H9 (cell line): ENCODE measurements around the gene BEX4. TPM values are rescaled to one million over a fixed set of nuclear protein-coding genes. Genes with fewer than 3 reads are reported as not detected.

Experiments
- DNase-seq: peaks from one replicate; pipeline ENCODE4 v3.0.0-alpha.2; 2017
- H2AFZ ChIP-seq: one replicate; pipeline ENCODE4 v1.6.1; 2013; ENCODE audit warnings: mild to moderate bottlenecking, low read length, control low read depth, moderate library complexity
- H2AK5ac ChIP-seq: 2 replicates; pipeline ENCODE4 v1.6.1; 2013; ENCODE audit warnings: low read length, control low read depth, mixed read lengths; ENCODE audit not compliant: insufficient read length
- H2BK120ac ChIP-seq: one replicate; pipeline ENCODE4 v1.6.1; 2013; ENCODE audit warnings: low read depth, mild to moderate bottlenecking, low read length, control low read depth, inconsistent platforms; ENCODE audit not compliant: poor library complexity, severe bottlenecking
- H2BK12ac ChIP-seq: 2 replicates; pipeline ENCODE4 v1.6.1; 2013; ENCODE audit warnings: low read length, control low read depth, mixed read lengths, low read depth; ENCODE audit not compliant: insufficient read length
- H2BK15ac ChIP-seq: 2 replicates; pipeline ENCODE4 v1.6.1; 2013; ENCODE audit warnings: low read depth, low read length, control low read depth
- H2BK20ac ChIP-seq: one replicate; pipeline ENCODE4 v1.6.1; 2013; ENCODE audit warnings: low read depth, mild to moderate bottlenecking, low read length, control low read depth, inconsistent platforms; ENCODE audit not compliant: poor library complexity, severe bottlenecking
- H2BK5ac ChIP-seq: 2 replicates; pipeline ENCODE4 v1.6.1; 2013; ENCODE audit warnings: low read length, control low read depth, mixed read lengths; ENCODE audit not compliant: insufficient read length
- H3K14ac ChIP-seq: 2 replicates; pipeline ENCODE4 v1.6.1; 2013; ENCODE audit warnings: low read length, control low read depth; ENCODE audit not compliant: insufficient read depth
- H3K18ac ChIP-seq: 2 replicates; pipeline ENCODE4 v1.6.1; 2013; ENCODE audit warnings: low read depth, mild to moderate bottlenecking, mixed read lengths, low read length, control low read depth; ENCODE audit not compliant: insufficient read length
- H3K23ac ChIP-seq: 2 replicates; pipeline ENCODE4 v1.6.1; 2013; ENCODE audit warnings: low read length, control low read depth, mixed read lengths, low read depth; ENCODE audit not compliant: insufficient read length
- H3K23me2 ChIP-seq: 2 replicates; pipeline ENCODE4 v1.6.1; 2013; ENCODE audit warnings: low read depth, mild to moderate bottlenecking, mixed read lengths, low read length, control low read depth; ENCODE audit not compliant: insufficient read length, poor library complexity, severe bottlenecking
- H3K27ac ChIP-seq: 2 replicates; pipeline ENCODE4 v1.5.1; 2013; ENCODE audit warnings: low read length, control low read depth, mixed read lengths, low read depth; ENCODE audit not compliant: insufficient read length
- H3K27me3 ChIP-seq: 2 replicates; pipeline ENCODE4 v1.6.1; 2013; ENCODE audit warnings: low read length, control low read depth, inconsistent platforms; ENCODE audit not compliant: insufficient read depth
- H3K4ac ChIP-seq: 2 replicates; pipeline ENCODE4 v1.6.1; 2013; ENCODE audit warnings: low read depth, mild to moderate bottlenecking, control low read depth, inconsistent platforms, low read length, moderate library complexity
- H3K4me1 ChIP-seq: 2 replicates; pipeline ENCODE4 v1.6.1; 2013; ENCODE audit warnings: low read length, control low read depth, inconsistent platforms; ENCODE audit not compliant: insufficient read depth
- H3K4me2 ChIP-seq: 2 replicates; pipeline ENCODE4 v1.6.1; 2013; ENCODE audit warnings: low read length, control low read depth, mixed read lengths; ENCODE audit not compliant: insufficient read length, insufficient read depth
- H3K56ac ChIP-seq: 2 replicates; pipeline ENCODE4 v1.6.1; 2013; ENCODE audit warnings: low read depth, mild to moderate bottlenecking, mixed read lengths, low read length, control low read depth; ENCODE audit not compliant: insufficient read length
- H3K79me1 ChIP-seq: 2 replicates; pipeline ENCODE4 v1.6.1; 2013; ENCODE audit warnings: low read depth, mild to moderate bottlenecking, moderate library complexity, low read length, control low read depth, inconsistent platforms; ENCODE audit not compliant: insufficient read depth, poor library complexity, severe bottlenecking
- H3K79me2 ChIP-seq: 2 replicates; pipeline ENCODE4 v1.6.1; 2013; ENCODE audit warnings: low read length, control low read depth, inconsistent platforms; ENCODE audit not compliant: insufficient read depth
- H3K9ac ChIP-seq: 2 replicates; pipeline ENCODE4 v1.6.1; 2013; ENCODE audit warnings: low read length, control low read depth, mixed read lengths; ENCODE audit not compliant: insufficient read length; ENCODE audit errors: extremely low read depth
- H3K9me3 ChIP-seq: one replicate; pipeline ENCODE4 v1.6.1; 2013; ENCODE audit warnings: low read depth, low read length, inconsistent platforms; ENCODE audit not compliant: control insufficient read depth
- H3T11ph ChIP-seq: one replicate; pipeline ENCODE4 v1.6.1; 2013; ENCODE audit warnings: mild to moderate bottlenecking, low read length, control low read depth, inconsistent platforms
- H4K20me1 ChIP-seq: one replicate; pipeline ENCODE4 v1.6.1; 2013; ENCODE audit not compliant: control insufficient read depth, insufficient read length, insufficient read depth
- H4K5ac ChIP-seq: 2 replicates; pipeline ENCODE4 v1.6.1; 2013; ENCODE audit warnings: low read depth, mild to moderate bottlenecking, mixed read lengths, low read length, control low read depth; ENCODE audit not compliant: insufficient read length
- H4K8ac ChIP-seq: replicated peaks from 2 replicates; pipeline ENCODE4 v1.6.1; 2013; ENCODE audit warnings: low read length, control low read depth, mixed read lengths, low read depth; ENCODE audit not compliant: insufficient read length
- H4K91ac ChIP-seq: 2 replicates; pipeline ENCODE4 v1.6.1; 2013; ENCODE audit warnings: low read depth, mild to moderate bottlenecking, moderate library complexity, mixed read lengths, low read length, control low read depth; ENCODE audit not compliant: insufficient read length
- H3K27ac Mint-ChIP-seq, 3 experiments: 2 replicates in 2 of 3; 3 replicates in 1 of 3; pipeline ENCODE4 v1.8.0; 2020 to 2021; ENCODE audit warnings: mixed read lengths in 3 of 3, mild to moderate bottlenecking in 1 of 3, moderate library complexity in 1 of 3
- H3K27me3 Mint-ChIP-seq: 2 replicates; pipeline ENCODE4 v1.8.0; 2021; ENCODE audit warnings: low read depth, mild to moderate bottlenecking, moderate library complexity, mixed read lengths
- H3K36me3 Mint-ChIP-seq, 3 experiments: 2 replicates in 2 of 3; 3 replicates in 1 of 3; pipeline ENCODE4 v1.8.0; 2020 to 2021; ENCODE audit warnings: low read depth in 3 of 3, mixed read lengths in 3 of 3; ENCODE audit not compliant: insufficient read depth in 1 of 3
- H3K4me1 Mint-ChIP-seq, 2 experiments: 2 replicates each; pipeline ENCODE4 v1.8.0; 2020; ENCODE audit warnings: mixed read lengths in 2 of 2
- H3K4me3 Mint-ChIP-seq, 2 experiments: 2 replicates in 1 of 2; 3 replicates in 1 of 2; pipeline ENCODE4 v1.8.0; 2020 to 2021; ENCODE audit warnings: mild to moderate bottlenecking in 2 of 2, mixed read lengths in 2 of 2, moderate library complexity in 1 of 2
- H3K9me3 Mint-ChIP-seq, 2 experiments: 2 replicates in 1 of 2; 3 replicates in 1 of 2; pipeline ENCODE4 v1.8.0; 2020; ENCODE audit warnings: mild to moderate bottlenecking in 2 of 2, mixed read lengths in 2 of 2, moderate library complexity in 1 of 2
- CTCF ChIP-seq: fragments of 200-600 bp; sonication (generic); conservative IDR thresholded peaks from 3 replicates; pipeline ENCODE4 v1.8.0; 2021; ENCODE audit warnings: antibody characterized with exemption, mild to moderate bottlenecking
- WGBS: extraction: QIAGEN DNeasy Blood & Tissue Kit; methylation state at CpG from one replicate; pipeline ENCODE4 v1.1.7; 2013; ENCODE audit warnings: missing lambda C conversion rate, low lambda C conversion rate, mixed read lengths; ENCODE audit not compliant: insufficient read length; ENCODE audit errors: extremely low coverage; 5-methylcytosine and 5-hydroxymethylcytosine counted together
- total RNA-seq: library from RNA; stranded (reverse); gene quantifications from 2 replicates; pipeline ENCODE4 v1.2.1, GENCODE V29; 2021

Gene BEX4
- total RNA-seq, 1 experiment from 2014 or later: 48.2 TPM

GRCh38 chrX:103201041-103201440, 13.9 kb upstream of the BEX4 start:
- Mint-ChIP-seq H3K36me3 (peaks cover 0 to 2% (median 0%) of the 10 kb centered on the region in 3 experiments; a peak in 1 of 7 replicates), H3K4me1 (no peaks in the 10 kb centered on the region), H3K27me3 (peaks cover 2% of the 10 kb centered on the region), H3K9me3 (peaks cover 8 to 53% of the 10 kb centered on the region in 2 experiments), H3K4me3 (no peak overlapping the region), H3K27ac (no peak overlapping the region)
- Histone ChIP-seq H2BK120ac (no peak overlapping the region), H3K79me2 (no peaks in the 10 kb centered on the region), H2BK12ac (no peak overlapping the region), H4K91ac (no peak overlapping the region), H4K8ac (no peak overlapping the region), H2BK15ac (no peak overlapping the region), H3K9ac (no peak overlapping the region), H3K4me1 (no peaks in the 10 kb centered on the region), H3K9me3 (no peaks in the 10 kb centered on the region), H4K5ac (no peak overlapping the region), H3K23ac (no peak overlapping the region), H2BK5ac (no peak overlapping the region), H2AFZ (no peak overlapping the region), H3K18ac (no peak overlapping the region), H3K27ac (no peak overlapping the region), H4K20me1 (no peaks in the 10 kb centered on the region), H3K56ac (no peak overlapping the region), H2BK20ac (no peak overlapping the region), H3K27me3 (no peaks in the 10 kb centered on the region), H3K23me2 (no peaks in the 10 kb centered on the region), H3T11ph (no peak overlapping the region), H2AK5ac (no peak overlapping the region), H3K4me2 (no peak overlapping the region), H3K14ac (no peak overlapping the region), H3K4ac (no peak overlapping the region), H3K79me1 (no peaks in the 10 kb centered on the region)
- WGBS: no CpG with 5 or more reads among the region's 3 CpGs
- no peak for DNase-seq
- no peak for TF ChIP-seq CTCF
